HL-60 (cell line): ENCODE results near the gene MAN1C1.

Experiments
- CTCF ChIP-seq: IDR thresholded peaks from one replicate; pipeline ENCODE4 v1.5.1; 2011; ENCODE audit warnings: low read length, control low read depth, inconsistent platforms; ENCODE audit not compliant: insufficient read depth
- REST ChIP-seq: IDR thresholded peaks from 2 replicates; pipeline ENCODE4 v1.6.1; 2012; ENCODE audit warnings: low read depth; ENCODE audit not compliant: insufficient replicate concordance

GRCh38 chr1:25622531-25622930 is 5.9 kb downstream of the MAN1C1 start:
- TF ChIP-seq CTCF (no peak), REST (no peak)
